HFF-Myc (cell line): ENCODE measurements around the gene MET.

Source experiments
- DNase-seq: peaks from one replicate; pipeline ENCODE4 v3.0.0-alpha.2; 2011; ENCODE audit warnings: low read depth; ENCODE audit errors: extremely low read depth
- H3K4me3 ChIP-seq: replicated peaks from 2 replicates; pipeline ENCODE4 v1.5.1; 2011; ENCODE audit warnings: low read depth, mild to moderate bottlenecking, control low read depth, low read length
- CTCF ChIP-seq: IDR thresholded peaks from 2 replicates; pipeline ENCODE4 v1.5.1; 2012; ENCODE audit warnings: mild to moderate bottlenecking, low read depth, low read length, control low read depth; ENCODE audit errors: missing control alignments

MET gene

GRCh38 chr7:116696707-116697106 is 24.7 kb downstream of the MET start:
- no peak for TF ChIP-seq CTCF
- H3K4me3 ChIP-seq: no peak overlapping the region
- DNase-seq: no peak

- no peak overlapping the region for H3K4me3 ChIP-seq
- no peak for TF ChIP-seq CTCF
Measured at GRCh38 chr7:116697152-116697551, 25.2 kb downstream of the MET start.

GRCh38 chr7:116697761-116698160 is 25.8 kb downstream of the MET start:
- DNase-seq: no peak
- H3K4me3 ChIP-seq: no peak overlapping the region
- TF ChIP-seq CTCF: no peak

More at GRCh38 chr7:116697152-116697551, 25.2 kb downstream of the MET start:
- no peak for DNase-seq

GRCh38 chr7:116698396-116698795 is 26.4 kb downstream of the MET start:
- H3K4me3 ChIP-seq: no peak overlapping the region
- TF ChIP-seq CTCF: no peak
- no peak for DNase-seq

- H3K4me3 ChIP-seq: no peak overlapping the region
- DNase-seq: no peak
- TF ChIP-seq CTCF: no peak
Measured at GRCh38 chr7:116698930-116699721, 27.1 kb downstream of the MET start.

- no peak for TF ChIP-seq CTCF
- H3K4me3 ChIP-seq: no peak overlapping the region
- DNase-seq: no peak
Measured at GRCh38 chr7:116699722-116700120, 27.7 kb downstream of the MET start.
